H1 (cell line): ENCODE results near the gene PMP22. TPM values are rescaled to one million over a fixed set of nuclear protein-coding genes. Genes with fewer than 3 reads are reported as not detected.

Experiments
- CTCF ChIA-PET: fragments of 300-600 bp; sonication (Branson Sonifier 250); formaldehyde crosslinking; loops from one replicate; lab custom pipeline; 2021; ENCODE audit not compliant: partially characterized antibody; lab: Charles Lee
- POLR2A ChIA-PET: fragments of 300-600 bp; sonication (Branson Sonifier 250); formaldehyde crosslinking; loops from one replicate; lab custom pipeline; 2021; ENCODE audit warnings: inconsistent platforms; ENCODE audit not compliant: partially characterized antibody; lab: Charles Lee
- DNase-seq, 2 experiments: peaks; one replicate each; pipeline versions ENCODE4 v3.0.0 to v3.0.0-alpha.2; 2010 to 2022; ENCODE audit warnings: low spot score in 2 of 2, low read depth in 1 of 2, mixed read lengths in 1 of 2
- FAIRE-seq: peaks from 2 replicates; lab custom pipeline; 2011; peaks lifted over from hg19 to GRCh38; lab: Jason Lieb, UNC
- H2AFZ ChIP-seq: 2 replicates; pipeline ENCODE4 v1.8.1; 2012; ENCODE audit warnings: low read length, inconsistent platforms
- H2AK5ac ChIP-seq: 2 replicates; pipeline ENCODE4 v1.6.1; 2013; ENCODE audit warnings: low read depth, low read length
- H2BK120ac ChIP-seq: replicated peaks from 2 replicates; pipeline ENCODE3; 2013; ENCODE audit warnings: low read depth, low read length, inconsistent platforms
- H2BK12ac ChIP-seq: 2 replicates; pipeline ENCODE4 v1.6.1; 2013; ENCODE audit warnings: low read depth, low read length
- H2BK15ac ChIP-seq: 2 replicates; pipeline ENCODE4 v1.6.1; 2013; ENCODE audit warnings: low read length
- H2BK20ac ChIP-seq: 2 replicates; pipeline ENCODE4 v1.6.1; 2013; ENCODE audit warnings: low read length
- H2BK5ac ChIP-seq: 2 replicates; pipeline ENCODE4 v1.6.1; 2013; ENCODE audit warnings: low read depth, low read length
- H3K14ac ChIP-seq: 2 replicates; pipeline ENCODE4 v1.6.1; 2013; ENCODE audit warnings: inconsistent platforms; ENCODE audit not compliant: insufficient read length
- H3K18ac ChIP-seq: 2 replicates; pipeline ENCODE4 v1.6.1; 2013; ENCODE audit warnings: low read length; ENCODE audit errors: extremely low read depth
- H3K23ac ChIP-seq: 2 replicates; pipeline ENCODE4 v1.6.1; 2013; ENCODE audit warnings: inconsistent platforms; ENCODE audit not compliant: insufficient read length
- H3K23me2 ChIP-seq: 2 replicates; pipeline ENCODE4 v1.6.1; 2013; ENCODE audit warnings: low read depth, low read length
- H3K27ac ChIP-seq: 2 replicates; pipeline ENCODE4 v1.6.1; 2011; ENCODE audit warnings: low read depth, low read length, inconsistent platforms
- H3K27me3 ChIP-seq, 4 experiments: replicated peaks in 1 of 4; 1 replicate in 1 of 4; 2 replicates in 3 of 4; pipeline versions ENCODE4 v1.6.1 to v1.8.1; 2011 to 2013; ENCODE audit warnings: low read length in 3 of 4, mild to moderate bottlenecking in 3 of 4, inconsistent platforms in 2 of 4, mixed read lengths in 2 of 4, moderate library complexity in 1 of 4; ENCODE audit not compliant: control insufficient read depth in 3 of 4, insufficient read depth in 3 of 4; ENCODE audit errors: extremely low read depth in 1 of 4
- H3K36me3 ChIP-seq, 4 experiments: 2 replicates each; pipeline versions ENCODE4 v1.6.1 to v1.8.1; 2011 to 2013; ENCODE audit warnings: mild to moderate bottlenecking in 4 of 4, low read length in 3 of 4, moderate library complexity in 2 of 4, control low read depth in 1 of 4, inconsistent platforms in 1 of 4; ENCODE audit not compliant: insufficient read depth in 4 of 4, control insufficient read depth in 2 of 4
- H3K4ac ChIP-seq: replicated peaks from 2 replicates; pipeline ENCODE3; 2013; ENCODE audit warnings: low read length, low read depth, mixed read lengths, inconsistent platforms; ENCODE audit not compliant: insufficient read length
- H3K4me1 ChIP-seq, 4 experiments: replicated peaks in 1 of 4; 1 replicate in 1 of 4; 2 replicates in 3 of 4; pipeline versions ENCODE4 v1.6.1 to v1.8.1; 2011 to 2013; ENCODE audit warnings: low read length in 3 of 4, inconsistent platforms in 2 of 4, mixed read lengths in 1 of 4; ENCODE audit not compliant: insufficient read depth in 4 of 4, control insufficient read depth in 3 of 4
- H3K4me2 ChIP-seq, 2 experiments: 2 replicates each; pipeline versions ENCODE4 v1.6.1 to v1.8.1; 2011 to 2013; ENCODE audit warnings: low read depth in 2 of 2, low read length in 2 of 2, control low read depth in 1 of 2, inconsistent platforms in 1 of 2, mild to moderate bottlenecking in 1 of 2; ENCODE audit not compliant: insufficient read depth in 1 of 2
- H3K4me3 ChIP-seq, 4 experiments: fragments of 200-600, 300-600 bp in 1 of 4; sonication (generic), shearing (Covaris generic), sonication (Bioruptor Twin) in 1 of 4; 2 replicates each; pipeline versions ENCODE4 v1.5.1 to v1.8.1; 2011 to 2016; ENCODE audit warnings: low read length in 4 of 4, low read depth in 3 of 4, control low read depth in 2 of 4, inconsistent platforms in 2 of 4, mild to moderate bottlenecking in 2 of 4, mixed read lengths in 1 of 4, moderate library complexity in 1 of 4; ENCODE audit not compliant: insufficient read depth in 2 of 4; ENCODE audit errors: extremely low read depth in 1 of 4
- H3K56ac ChIP-seq: replicated peaks from 2 replicates; pipeline ENCODE3; 2013; ENCODE audit warnings: low read depth, mild to moderate bottlenecking, mixed read lengths, low read length, inconsistent platforms; ENCODE audit not compliant: insufficient read length
- H3K79me1 ChIP-seq: 2 replicates; pipeline ENCODE4 v1.6.1; 2013; ENCODE audit warnings: low read depth, low read length, control low read depth
- H3K79me2 ChIP-seq, 2 experiments: 2 replicates each; pipeline versions ENCODE4 v1.6.1 to v1.8.1; 2012 to 2013; ENCODE audit warnings: low read length in 2 of 2, mild to moderate bottlenecking in 2 of 2, inconsistent platforms in 1 of 2; ENCODE audit not compliant: insufficient read depth in 2 of 2, control insufficient read depth in 1 of 2
- H3K9ac ChIP-seq, 4 experiments: replicated peaks in 1 of 4; 1 replicate in 1 of 4; 2 replicates in 3 of 4; pipeline versions ENCODE4 v1.6.1 to v1.8.1; 2011 to 2013; ENCODE audit warnings: low read depth in 3 of 4, low read length in 3 of 4, control low read depth in 2 of 4, mild to moderate bottlenecking in 2 of 4, moderate library complexity in 2 of 4, inconsistent platforms in 1 of 4; ENCODE audit errors: extremely low read depth in 1 of 4
- H3K9me3 ChIP-seq, 2 experiments: 2 replicates each; pipeline versions ENCODE4 v1.6.1 to v1.8.1; 2012 to 2013; ENCODE audit warnings: mild to moderate bottlenecking in 2 of 2, moderate library complexity in 2 of 2, control low read depth in 1 of 2, inconsistent platforms in 1 of 2, low read depth in 1 of 2, low read length in 1 of 2, mixed read lengths in 1 of 2; ENCODE audit not compliant: insufficient read depth in 2 of 2
- H4K20me1 ChIP-seq, 2 experiments: replicated peaks in 1 of 2; 2 replicates each; pipeline versions ENCODE3 to v1.8.1; 2011 to 2013; ENCODE audit warnings: inconsistent platforms in 2 of 2, low read length in 2 of 2, mild to moderate bottlenecking in 1 of 2; ENCODE audit not compliant: insufficient read depth in 2 of 2, control insufficient read depth in 1 of 2
- H4K5ac ChIP-seq: 2 replicates; pipeline ENCODE4 v1.6.1; 2013; ENCODE audit warnings: low read length, low read depth, mixed read lengths, inconsistent platforms; ENCODE audit not compliant: insufficient read length
- H4K8ac ChIP-seq: 2 replicates; pipeline ENCODE4 v1.8.0; 2013; ENCODE audit warnings: mild to moderate bottlenecking, moderate library complexity, low read length, inconsistent platforms; ENCODE audit not compliant: insufficient read depth; ENCODE audit errors: extremely low read depth
- H4K91ac ChIP-seq: replicated peaks from 2 replicates; pipeline ENCODE3; 2013; ENCODE audit warnings: low read length, mixed read lengths, inconsistent platforms; ENCODE audit not compliant: insufficient read length
- SP4 ChIP-seq: IDR thresholded peaks from 2 replicates; pipeline ENCODE4 v1.6.1; 2012; ENCODE audit warnings: low read length, inconsistent platforms
- WGBS, 2 experiments: shearing (Covaris generic) in 1 of 2; methylation state at CpG; one replicate each; pipeline versions ENCODE4 v1.1.6 to v1.1.7; 2013 to 2015; ENCODE audit warnings: low lambda C conversion rate in 2 of 2, mixed read lengths in 2 of 2, inconsistent platforms in 1 of 2, low coverage in 1 of 2, missing lambda C conversion rate in 1 of 2; ENCODE audit not compliant: insufficient replicate concordance in 2 of 2, insufficient coverage in 1 of 2, insufficient read length in 1 of 2; ENCODE audit errors: extremely low coverage in 1 of 2, missing lambda C conversion rate in 1 of 2; 5-methylcytosine and 5-hydroxymethylcytosine counted together
- polyA plus RNA-seq, 7 experiments: library from polyadenylated mRNA; depleted of rRNA in 3 of 7; stranded (reverse) in 5 of 7; unstranded in 2 of 7; fragments of >200 nt in 5 of 7; fragments of 200-250 nt in 2 of 7; gene quantifications; 1 replicate in 5 of 7; 2 replicates in 1 of 7; 4 replicates in 1 of 7; pipeline versions ENCODE4 v1.2.1 to v1.2.3, GENCODE V29; 2011 to 2013; ENCODE audit warnings: missing spikeins in 2 of 7, mixed read lengths in 2 of 7
- total RNA-seq: library from RNA; stranded (reverse); fragmentation: NEBNext Ultra II Directional; extraction: Animal tissue kit (Norgen Biotek cat#: 25700); gene quantifications from 2 replicates; pipeline ENCODE4 v1.2.1, GENCODE V29; 2021

PMP22 gene
- total and polyA plus RNA-seq, 2 of the 8 experiments (the other 6 are each of a cell fraction or from before 2014, with no cell fraction given): 0.84 to 4.9 TPM

GRCh38 chr17:15232517-15232915 lies 32.6 kb downstream of the PMP22 start:
- no peak for FAIRE-seq
- POLR2A ChIA-PET: no interaction called here
- WGBS, 2 experiments: 90% methylated on average over 3 of the region's 3 CpGs; no CpG with 5 or more reads in 1 of the 2 experiments

More at GRCh38 chr17:15232517-15232915, 32.6 kb downstream of the PMP22 start:
- H2BK20ac ChIP-seq: no peak overlapping the region
- H3K56ac ChIP-seq: no peak overlapping the region
- no peak overlapping the region for H4K91ac ChIP-seq
- H2BK120ac ChIP-seq: no peak overlapping the region
- no peak overlapping the region for H2BK12ac ChIP-seq
- H3K4me2 ChIP-seq: no peak overlapping the region
- no peak overlapping the region for H3K14ac ChIP-seq
- no peaks in the 10 kb centered on the region for H3K79me1 ChIP-seq
- no peaks in the 10 kb centered on the region for H3K23me2 ChIP-seq
- H4K20me1 ChIP-seq: no peaks in the 10 kb centered on the region
- no peaks in the 10 kb centered on the region for H3K27me3 ChIP-seq
- no peak overlapping the region for H2BK15ac ChIP-seq
- no peaks in the 10 kb centered on the region for H3K79me2 ChIP-seq
- no peak overlapping the region for H3K27ac ChIP-seq
- no peaks in the 10 kb centered on the region for H3K36me3 ChIP-seq
- H3K9me3 ChIP-seq: no peaks in the 10 kb centered on the region
- H2BK5ac ChIP-seq: no peak overlapping the region
- H4K8ac ChIP-seq: no peak overlapping the region
- TF ChIP-seq SP4: no peak
- H2AK5ac ChIP-seq: no peak overlapping the region
- no peak overlapping the region for H4K5ac ChIP-seq
- DNase-seq: no peak
- peaks cover 0 to 3% (median 0%) of the 10 kb centered on the region in 4 experiments; a peak in 1 of 7 replicates for H3K4me1 ChIP-seq
- no peak overlapping the region for H3K4ac ChIP-seq
- H3K18ac ChIP-seq: no peak overlapping the region
- H3K4me3 ChIP-seq: no peak overlapping the region
- CTCF ChIA-PET: interaction anchor here (1.1 to 4.0 kb wide), 4 partner anchors 15 to 170 kb away, joined by 4 to 30 read pairs (median 11); no protein-coding TSS in a partner anchor
- H2AFZ ChIP-seq: no peak overlapping the region
- H3K9ac ChIP-seq: no peak overlapping the region
- no peak overlapping the region for H3K23ac ChIP-seq
